Measurements from ENCODE around the gene HSF2BP. TPM values are rescaled to one million over a fixed set of nuclear protein-coding genes. Genes with fewer than 3 reads are reported as not detected.

HSF2BP gene
- total RNA-seq, 1 experiment from 2014 or later = 1.5 TPM

- no peaks in the 10 kb centered on the region for H3K4me1 ChIP-seq (ENCODE audit: insufficient read depth, low read length)
- H2BK15ac ChIP-seq (ENCODE audit: low read depth, low read length) = no peak overlapping the region
- no peak overlapping the region for H2BK20ac ChIP-seq (ENCODE audit: low read depth, low read length, poor library complexity, severe bottlenecking)
- no peaks in the 10 kb centered on the region for H3K23me2 ChIP-seq (ENCODE audit: insufficient read length, low read depth, low read length, poor library complexity, severe bottlenecking)
- H3K79me1 ChIP-seq (ENCODE audit: insufficient read depth, low read depth, low read length, poor library complexity, severe bottlenecking) = no peaks in the 10 kb centered on the region
- H3K4ac ChIP-seq (ENCODE audit: low read depth, low read length) = no peak overlapping the region
- no peaks in the 10 kb centered on the region for H3K27me3 ChIP-seq (ENCODE audit: insufficient read depth, low read length)
- H3K27ac ChIP-seq (ENCODE audit: insufficient read length, low read depth, low read length) = no peak overlapping the region
- Mint-ChIP-seq H3K27me3 (ENCODE audit: low read depth) (no peaks in the 10 kb centered on the region), H3K27ac (peak overlapping the region; percentile 27 to 86 (median 39); a peak in 4 of 7 replicates), H3K4me1 (peaks cover 11 to 12% of the 10 kb centered on the region in 2 experiments), H3K36me3 (ENCODE audit: insufficient read depth in 1 of 3, low read depth in 3 of 3) (peaks cover 0 to 2% (median 0%) of the 10 kb centered on the region in 3 experiments; a peak in 2 of 7 replicates), H3K4me3 (peak overlapping the region in 1 of 2 experiments; percentile 11; a peak in 1 of 5 replicates), H3K9me3 (no peaks in the 10 kb centered on the region)
- TF ChIP-seq, protein P1, sequence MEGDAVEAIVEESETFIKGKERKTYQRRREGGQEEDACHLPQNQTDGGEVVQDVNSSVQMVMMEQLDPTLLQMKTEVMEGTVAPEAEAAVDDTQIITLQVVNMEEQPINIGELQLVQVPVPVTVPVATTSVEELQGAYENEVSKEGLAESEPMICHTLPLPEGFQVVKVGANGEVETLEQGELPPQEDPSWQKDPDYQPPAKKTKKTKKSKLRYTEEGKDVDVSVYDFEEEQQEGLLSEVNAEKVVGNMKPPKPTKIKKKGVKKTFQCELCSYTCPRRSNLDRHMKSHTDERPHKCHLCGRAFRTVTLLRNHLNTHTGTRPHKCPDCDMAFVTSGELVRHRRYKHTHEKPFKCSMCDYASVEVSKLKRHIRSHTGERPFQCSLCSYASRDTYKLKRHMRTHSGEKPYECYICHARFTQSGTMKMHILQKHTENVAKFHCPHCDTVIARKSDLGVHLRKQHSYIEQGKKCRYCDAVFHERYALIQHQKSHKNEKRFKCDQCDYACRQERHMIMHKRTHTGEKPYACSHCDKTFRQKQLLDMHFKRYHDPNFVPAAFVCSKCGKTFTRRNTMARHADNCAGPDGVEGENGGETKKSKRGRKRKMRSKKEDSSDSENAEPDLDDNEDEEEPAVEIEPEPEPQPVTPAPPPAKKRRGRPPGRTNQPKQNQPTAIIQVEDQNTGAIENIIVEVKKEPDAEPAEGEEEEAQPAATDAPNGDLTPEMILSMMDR (conservative IDR thresholded peaks at IDR 0.05) = no peak
- no peak overlapping the region for H2AFZ ChIP-seq (ENCODE audit: low read length)
- H4K91ac ChIP-seq (ENCODE audit: insufficient read length, low read depth, low read length) = no peak overlapping the region
- H3K9me3 ChIP-seq (ENCODE audit: control insufficient read depth, low read depth, low read length) = no peaks in the 10 kb centered on the region
- no peak overlapping the region for H3K18ac ChIP-seq (ENCODE audit: insufficient read length, low read depth, low read length)
- no peak overlapping the region for H3K56ac ChIP-seq (ENCODE audit: insufficient read length, low read depth, low read length)
- H3K79me2 ChIP-seq (ENCODE audit: insufficient read depth, low read length) = no peaks in the 10 kb centered on the region
- H2AK5ac ChIP-seq (ENCODE audit: insufficient read length, low read length) = no peak overlapping the region
- H3K4me2 ChIP-seq (ENCODE audit: insufficient read depth, insufficient read length, low read length) = no peak overlapping the region
- WGBS (ENCODE audit: extremely low coverage, insufficient read length, low lambda C conversion rate) = no CpG with 5 or more reads among the region's 12 CpGs
- H3K9ac ChIP-seq (ENCODE audit: extremely low read depth, insufficient read length, low read length) = no peak overlapping the region
- H4K5ac ChIP-seq (ENCODE audit: insufficient read length, low read depth, low read length) = no peak overlapping the region
- H3T11ph ChIP-seq (ENCODE audit: low read length) = no peak overlapping the region
- H2BK12ac ChIP-seq (ENCODE audit: insufficient read length, low read depth, low read length) = no peak overlapping the region
- H3K14ac ChIP-seq (ENCODE audit: insufficient read depth, low read length) = no peak overlapping the region; the same call in 1 of the 2 replicates
- no peak overlapping the region for H3K23ac ChIP-seq (ENCODE audit: insufficient read length, low read depth, low read length)
- H2BK5ac ChIP-seq (ENCODE audit: insufficient read length, low read length) = no peak overlapping the region
- no peak overlapping the region for H2BK120ac ChIP-seq (ENCODE audit: low read depth, low read length, poor library complexity, severe bottlenecking)
- H4K20me1 ChIP-seq (ENCODE audit: control insufficient read depth, insufficient read depth, insufficient read length) = no peaks in the 10 kb centered on the region
- no peak overlapping the region for H4K8ac ChIP-seq (replicated peaks; ENCODE audit: insufficient read length, low read depth, low read length)
- no peak for DNase-seq
Measured at GRCh38 chr21:43702785-43703034, 43.4 kb upstream of the HSF2BP start.
